LNCaP clone FGC (cell line): ENCODE data around the gene PTPN14.

Source experiments
- DNase-seq: peaks from one replicate; pipeline ENCODE4 v3.0.0-alpha.2; 2011; ENCODE audit warnings: low read depth
- H3K4me3 ChIP-seq: 2 replicates; pipeline ENCODE4 v1.5.1; 2011; ENCODE audit warnings: mild to moderate bottlenecking, low read depth, low read length, control low read depth
- TF ChIP-seq, protein P1 (sequence below): IDR thresholded peaks from 2 replicates; pipeline ENCODE4 v1.5.1; 2012; ENCODE audit warnings: mild to moderate bottlenecking; ENCODE audit not compliant: control insufficient read depth, insufficient read depth; ENCODE audit errors: extremely low read depth

The PTPN14 gene

DNA sequence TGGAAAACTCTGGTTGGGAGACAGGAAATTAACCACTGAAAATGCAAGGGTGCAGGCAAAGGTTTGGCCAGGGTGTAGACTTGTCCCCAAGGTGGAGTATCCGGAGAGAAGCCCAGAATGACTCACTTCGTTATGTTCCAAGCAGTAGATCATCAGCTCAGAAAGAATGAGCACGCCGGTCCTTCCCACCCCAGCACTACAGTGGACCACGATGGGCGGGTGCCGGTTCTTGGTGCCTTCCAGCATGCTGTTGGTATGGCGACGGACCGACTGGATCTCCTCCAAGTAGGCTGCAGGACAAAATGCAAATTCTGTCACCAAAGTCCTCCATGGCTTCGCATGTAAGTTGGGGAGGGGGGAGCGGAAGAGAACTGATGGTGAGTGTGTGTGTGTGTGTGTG lies 187.0 kb downstream of the PTPN14 start:
- TF ChIP-seq, protein P1, sequence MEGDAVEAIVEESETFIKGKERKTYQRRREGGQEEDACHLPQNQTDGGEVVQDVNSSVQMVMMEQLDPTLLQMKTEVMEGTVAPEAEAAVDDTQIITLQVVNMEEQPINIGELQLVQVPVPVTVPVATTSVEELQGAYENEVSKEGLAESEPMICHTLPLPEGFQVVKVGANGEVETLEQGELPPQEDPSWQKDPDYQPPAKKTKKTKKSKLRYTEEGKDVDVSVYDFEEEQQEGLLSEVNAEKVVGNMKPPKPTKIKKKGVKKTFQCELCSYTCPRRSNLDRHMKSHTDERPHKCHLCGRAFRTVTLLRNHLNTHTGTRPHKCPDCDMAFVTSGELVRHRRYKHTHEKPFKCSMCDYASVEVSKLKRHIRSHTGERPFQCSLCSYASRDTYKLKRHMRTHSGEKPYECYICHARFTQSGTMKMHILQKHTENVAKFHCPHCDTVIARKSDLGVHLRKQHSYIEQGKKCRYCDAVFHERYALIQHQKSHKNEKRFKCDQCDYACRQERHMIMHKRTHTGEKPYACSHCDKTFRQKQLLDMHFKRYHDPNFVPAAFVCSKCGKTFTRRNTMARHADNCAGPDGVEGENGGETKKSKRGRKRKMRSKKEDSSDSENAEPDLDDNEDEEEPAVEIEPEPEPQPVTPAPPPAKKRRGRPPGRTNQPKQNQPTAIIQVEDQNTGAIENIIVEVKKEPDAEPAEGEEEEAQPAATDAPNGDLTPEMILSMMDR = no peak
- no peak for DNase-seq
- H3K4me3 ChIP-seq = no peak overlapping the region

DNA sequence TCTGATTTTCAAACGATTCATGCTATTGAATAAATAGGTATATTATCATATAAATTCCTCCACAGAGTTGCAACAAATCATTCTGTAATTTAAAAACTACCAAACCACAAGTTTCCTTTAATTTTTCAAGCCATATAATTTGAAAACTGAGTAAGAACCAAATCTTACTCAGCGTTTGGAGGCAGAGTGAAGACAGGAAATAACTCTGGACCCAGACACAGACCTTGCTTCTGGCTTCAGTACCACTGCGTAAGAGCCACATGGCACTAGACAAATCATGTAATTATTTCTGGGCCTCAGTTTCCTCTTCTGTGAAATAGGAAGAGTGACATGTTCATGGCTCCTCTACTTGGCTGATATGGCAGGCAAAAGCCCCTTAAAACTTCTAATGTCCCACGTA lies 188.0 kb downstream of the PTPN14 start:
- DNase-seq = no peak
- TF ChIP-seq, protein P1 = no peak
- no peak overlapping the region for H3K4me3 ChIP-seq

DNA sequence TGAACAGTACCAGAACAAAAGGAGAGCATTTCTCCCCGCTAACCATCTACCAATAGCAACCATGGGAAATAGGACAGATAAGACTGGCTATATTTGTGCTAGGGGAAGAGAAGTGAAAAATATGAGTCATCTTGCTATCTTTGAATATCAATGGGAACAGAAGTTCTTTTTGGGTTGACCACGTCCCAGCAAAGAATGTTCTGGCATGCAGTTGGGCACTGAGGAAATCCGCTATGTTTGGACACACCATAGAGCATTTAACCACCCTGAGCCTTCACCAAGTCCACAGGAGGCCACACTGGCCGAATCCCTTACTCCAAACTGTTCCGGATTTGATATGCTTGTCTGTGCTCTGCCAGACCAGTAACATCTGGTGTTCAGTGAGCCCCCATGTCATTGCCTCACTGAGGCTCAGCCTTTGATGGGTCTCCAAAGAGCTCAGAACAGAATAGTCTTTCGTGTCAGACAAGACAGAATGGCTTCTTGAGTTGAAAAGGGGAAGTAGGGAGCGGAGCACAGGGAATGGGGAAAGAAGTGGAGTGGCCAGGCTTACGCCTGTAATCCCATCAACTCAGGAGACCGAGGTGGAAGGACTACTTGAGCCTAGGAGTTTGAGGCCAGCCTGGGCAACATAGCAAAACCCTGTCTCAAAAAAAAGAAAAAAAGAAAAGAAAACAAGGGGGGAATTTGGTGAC lies 189.1 kb downstream of the PTPN14 start:
- no peak for DNase-seq
- no peak overlapping the region for H3K4me3 ChIP-seq
- TF ChIP-seq, protein P1 = no peak

DNA sequence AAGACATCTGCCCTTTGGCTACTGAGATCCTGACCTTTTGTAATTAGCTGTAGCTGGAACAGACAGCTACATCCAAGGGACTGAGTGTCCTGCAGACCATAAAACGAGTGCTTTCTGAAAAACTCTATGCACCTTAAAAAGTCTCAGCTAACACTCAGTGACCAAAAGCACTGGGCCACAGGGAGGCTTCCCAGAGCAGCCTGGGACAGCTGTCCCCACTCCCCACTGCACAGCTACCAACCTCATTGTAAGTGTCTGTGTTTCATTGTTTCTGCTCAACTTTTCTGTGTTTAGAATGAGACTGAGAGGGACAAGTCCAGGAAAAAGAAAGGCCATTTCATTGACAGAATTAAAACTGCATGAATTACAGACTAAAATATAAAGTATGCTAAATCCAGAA lies 189.8 kb downstream of the PTPN14 start:
- no peak overlapping the region for H3K4me3 ChIP-seq
- no peak for DNase-seq
- TF ChIP-seq, protein P1 = no peak

DNA sequence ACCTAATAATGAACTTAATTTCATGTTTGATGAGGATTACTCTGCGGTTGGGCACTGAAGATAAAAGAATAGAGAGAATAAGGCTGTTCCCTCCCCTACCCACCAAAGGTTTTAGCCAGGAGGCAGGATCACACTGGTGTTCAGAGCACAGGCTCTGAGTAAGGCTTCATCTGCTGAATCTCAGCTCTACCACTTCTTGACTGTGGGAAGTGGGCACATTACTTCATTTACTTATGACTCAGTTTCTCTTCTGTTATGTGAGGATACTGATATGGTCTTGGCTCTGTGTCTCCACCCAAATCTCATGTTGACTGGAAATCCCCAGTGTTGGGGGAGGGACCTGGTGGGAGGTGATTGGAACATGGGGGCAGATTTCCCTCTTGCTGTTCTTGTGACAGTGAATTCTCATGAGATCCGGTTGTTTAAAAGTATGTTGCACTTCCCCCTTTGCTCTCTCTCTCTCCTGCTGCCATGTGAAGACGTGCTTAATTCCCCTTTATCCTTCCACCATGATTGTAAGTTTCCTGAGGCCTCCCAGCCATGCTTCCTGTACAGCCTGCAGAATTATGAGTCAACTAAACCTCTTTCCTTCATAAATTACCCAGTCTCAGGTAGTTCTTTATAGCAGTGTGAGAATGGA lies 190.8 kb downstream of the PTPN14 start:
- TF ChIP-seq, protein P1 = no peak
- DNase-seq = no peak
- no peak overlapping the region for H3K4me3 ChIP-seq

DNA sequence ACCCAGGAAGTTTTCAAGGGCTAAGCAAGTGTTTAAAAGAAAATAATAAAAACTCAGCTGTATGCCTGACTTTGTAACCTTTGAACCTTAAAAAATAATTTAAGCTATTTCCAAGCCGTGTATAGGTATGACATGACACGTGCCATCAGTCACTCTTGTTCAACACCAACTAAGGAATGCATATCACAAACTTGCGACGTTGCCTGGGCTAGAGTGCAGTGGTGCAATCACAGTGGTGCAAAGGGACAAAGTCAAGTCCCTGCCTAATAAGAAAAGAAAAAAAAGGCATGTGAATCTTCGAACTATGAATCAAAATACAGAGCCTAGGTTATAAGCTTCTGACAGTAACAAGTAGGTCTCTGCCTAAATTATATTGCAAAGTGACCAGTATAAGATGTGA lies 191.3 kb downstream of the PTPN14 start:
- H3K4me3 ChIP-seq = no peak overlapping the region
- TF ChIP-seq, protein P1 = no peak
- DNase-seq = no peak

DNA sequence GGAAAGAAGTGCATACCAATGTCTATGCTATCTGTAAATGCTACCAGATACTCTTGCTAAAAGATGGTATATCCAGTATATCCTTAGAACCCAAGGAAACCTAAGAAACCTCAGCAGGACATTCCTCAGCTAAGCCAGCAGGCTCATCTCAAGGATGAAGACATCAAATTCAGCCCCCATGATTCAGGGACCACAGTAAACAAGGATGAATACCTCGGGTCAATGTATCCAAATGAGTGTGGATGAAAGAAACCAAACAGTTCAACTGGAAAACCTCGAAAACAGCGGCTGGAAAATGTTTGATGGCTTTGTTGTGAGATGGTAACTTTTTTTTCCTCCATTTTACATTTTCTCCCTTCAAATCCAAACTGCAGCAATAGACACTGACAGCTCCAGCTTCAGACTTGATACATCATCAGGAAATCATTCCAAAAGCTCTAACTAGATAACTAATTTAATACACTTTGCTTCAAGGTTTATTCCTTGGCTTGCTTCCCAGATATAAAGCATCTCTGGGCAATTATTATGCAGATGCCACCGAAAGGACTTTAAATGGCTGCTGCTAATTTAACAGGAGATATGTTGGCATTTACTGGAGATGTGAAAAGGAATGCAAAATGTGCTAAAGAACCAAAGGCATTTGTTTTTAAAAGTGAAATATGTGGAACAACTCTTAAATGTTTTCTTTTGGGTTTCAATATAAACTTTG lies 196.8 kb downstream of the PTPN14 start:
- DNase-seq = no peak
- TF ChIP-seq, protein P1 = no peak

More for the DNA sequence above, 196.8 kb downstream of the PTPN14 start:
- H3K4me3 ChIP-seq = no peak overlapping the region
